GM19455 (cell line): ENCODE data around the gene MAF.

Experiments used
- ATAC-seq: cut with Tn5 transposase; IDR thresholded peaks from one replicate; pipeline ENCODE4 v1.9.1; 2021; ENCODE audit not compliant: unreplicated experiment

The MAF gene

GRCh38 chr16:79592186-79592585 is 8.4 kb downstream of the MAF start:
- ATAC-seq = no peak

- ATAC-seq = no peak
These were observed 10.9 kb downstream of the MAF start for GRCh38 chr16:79589601-79590102.

GRCh38 chr16:79587897-79588296 is 12.6 kb downstream of the MAF start:
- no peak for ATAC-seq

GRCh38 chr16:79587296-79587695 is 13.2 kb downstream of the MAF start:
- ATAC-seq = no peak

- no peak for ATAC-seq
These were observed 17.7 kb downstream of the MAF start for GRCh38 chr16:79582789-79583188.

- no peak for ATAC-seq
These were observed 19.9 kb downstream of the MAF start for GRCh38 chr16:79580453-79581191.

GRCh38 chr16:79576602-79577001 is 23.9 kb downstream of the MAF start:
- ATAC-seq = no peak

- ATAC-seq = no peak
These were observed 26.7 kb downstream of the MAF start for GRCh38 chr16:79573884-79574283.

GRCh38 chr16:79573071-79573470 is 27.5 kb downstream of the MAF start:
- no peak for ATAC-seq

GRCh38 chr16:79571903-79572535 is 28.5 kb downstream of the MAF start:
- ATAC-seq = no peak

GRCh38 chr16:79571065-79571902 is 29.3 kb downstream of the MAF start:
- ATAC-seq = no peak

GRCh38 chr16:79564671-79565107 is 35.8 kb downstream of the MAF start:
- no peak for ATAC-seq

- no peak for ATAC-seq
These were observed 36.6 kb downstream of the MAF start for GRCh38 chr16:79563921-79564320.

- no peak for ATAC-seq
These were observed 38.2 kb downstream of the MAF start for GRCh38 chr16:79562166-79562823.

- no peak for ATAC-seq
These were observed 38.8 kb downstream of the MAF start for GRCh38 chr16:79561729-79562128.

GRCh38 chr16:79560923-79561322 is 39.6 kb downstream of the MAF start:
- ATAC-seq = no peak

- no peak for ATAC-seq
These were observed 40.2 kb downstream of the MAF start for GRCh38 chr16:79560318-79560717.

- ATAC-seq = no peak
These were observed 41.0 kb downstream of the MAF start for GRCh38 chr16:79559532-79559931.

- no peak for ATAC-seq
These were observed 43.1 kb downstream of the MAF start for GRCh38 chr16:79557421-79557820.

GRCh38 chr16:79554912-79555311 is 45.6 kb downstream of the MAF start:
- no peak for ATAC-seq

GRCh38 chr16:79550373-79550772 is 50.2 kb downstream of the MAF start:
- ATAC-seq = no peak
